Testis (tissue), 2 donors: ENCODE measurements around the gene LCMT2.
A peak's percentile ranks its signal among the peaks of the same experiment; 100 is the strongest.

Experiments
- POLR2A ChIP-seq: fragments of 450-650 bp; IDR thresholded peaks from one replicate; pipeline ENCODE4 v1.6.1; 2017; ENCODE audit warnings: antibody characterized with exemption, mild to moderate bottlenecking, moderate library complexity
- TF ChIP-seq, protein P1 (sequence below), 3 experiments: fragments of 450-650 bp in 2 of 3; fragments of 200-600 bp in 1 of 3; sonication (generic) in 1 of 3; IDR thresholded peaks; one replicate each; pipeline ENCODE4 v1.5.1; 2016 to 2019; ENCODE audit warnings: antibody characterized with exemption in 3 of 3, mild to moderate bottlenecking in 2 of 3, moderate library complexity in 1 of 3

DNA sequence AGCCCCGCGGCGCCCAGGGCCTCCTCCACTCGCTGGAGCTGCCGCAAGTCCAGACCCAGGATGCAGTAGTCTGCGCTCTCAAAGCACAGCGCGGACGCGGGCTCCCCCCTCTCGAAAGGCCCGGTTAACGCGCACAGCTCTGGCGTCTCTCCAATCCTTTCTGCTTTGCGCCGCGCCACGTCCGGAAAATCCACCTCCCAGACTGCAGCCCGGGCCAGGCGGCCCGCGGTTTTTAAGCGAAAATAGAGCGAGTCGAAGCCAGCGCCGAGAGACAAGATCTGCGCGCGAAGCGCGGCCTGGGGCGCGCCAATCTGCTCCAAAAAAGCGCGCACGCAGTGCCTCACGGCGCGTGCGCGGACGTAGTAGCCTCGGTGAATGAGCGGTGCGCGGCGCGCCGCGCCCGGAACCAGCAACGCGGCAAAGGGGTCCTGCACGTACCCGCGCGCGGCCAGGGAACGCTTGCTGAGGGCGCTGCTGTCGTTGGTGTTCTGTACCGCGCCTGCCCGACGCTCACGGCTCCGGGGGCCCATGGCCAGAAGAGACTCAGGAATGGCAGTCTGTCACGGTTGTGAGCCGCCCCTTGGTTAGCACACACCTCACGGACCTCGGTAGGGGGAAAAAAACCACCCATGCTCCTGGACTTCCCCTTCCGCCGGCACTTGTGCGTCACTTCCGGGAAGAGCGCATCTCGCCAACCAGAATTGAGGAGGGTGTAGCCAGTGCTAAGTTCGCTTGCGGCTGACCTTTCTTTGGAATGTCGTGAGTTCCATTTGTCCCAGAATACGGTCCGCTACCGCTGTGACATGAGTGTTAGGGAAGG, at the start of gene LCMT2:
- TF ChIP-seq POLR2A: no peak
- TF ChIP-seq, protein P1, sequence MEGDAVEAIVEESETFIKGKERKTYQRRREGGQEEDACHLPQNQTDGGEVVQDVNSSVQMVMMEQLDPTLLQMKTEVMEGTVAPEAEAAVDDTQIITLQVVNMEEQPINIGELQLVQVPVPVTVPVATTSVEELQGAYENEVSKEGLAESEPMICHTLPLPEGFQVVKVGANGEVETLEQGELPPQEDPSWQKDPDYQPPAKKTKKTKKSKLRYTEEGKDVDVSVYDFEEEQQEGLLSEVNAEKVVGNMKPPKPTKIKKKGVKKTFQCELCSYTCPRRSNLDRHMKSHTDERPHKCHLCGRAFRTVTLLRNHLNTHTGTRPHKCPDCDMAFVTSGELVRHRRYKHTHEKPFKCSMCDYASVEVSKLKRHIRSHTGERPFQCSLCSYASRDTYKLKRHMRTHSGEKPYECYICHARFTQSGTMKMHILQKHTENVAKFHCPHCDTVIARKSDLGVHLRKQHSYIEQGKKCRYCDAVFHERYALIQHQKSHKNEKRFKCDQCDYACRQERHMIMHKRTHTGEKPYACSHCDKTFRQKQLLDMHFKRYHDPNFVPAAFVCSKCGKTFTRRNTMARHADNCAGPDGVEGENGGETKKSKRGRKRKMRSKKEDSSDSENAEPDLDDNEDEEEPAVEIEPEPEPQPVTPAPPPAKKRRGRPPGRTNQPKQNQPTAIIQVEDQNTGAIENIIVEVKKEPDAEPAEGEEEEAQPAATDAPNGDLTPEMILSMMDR (IDR thresholded peaks at IDR 0.05): peak in 1 of 3 experiments; percentile 14
